ENCODE data around the gene SMIM32. TPM values are rescaled to one million over a fixed set of nuclear protein-coding genes. Genes with fewer than 3 reads are reported as not detected.

Gene SMIM32
- total and polyA plus RNA-seq, 9 donors = 0.13 TPM; not detected in 8

GRCh38 chr5:136186796-136187195, 6.2 kb downstream of the SMIM32 start:
- H3K9me3 ChIP-seq = no peaks in the 10 kb centered on the region
- 86 to 91% (median 90%) methylated on average over 2 of the region's 2 CpGs for WGBS, 3 donors
- no peak for DNase-seq
- H3K27ac ChIP-seq = no peak overlapping the region
- intact Hi-C loops (cut with DNase I) = no loop called here
- TF ChIP-seq POLR2A (IDR thresholded peaks at IDR 0.05) (no peak), EP300 (IDR thresholded peaks at IDR 0.05) (no peak)
- no peaks in the 10 kb centered on the region for H3K27me3 ChIP-seq
- no peaks in the 10 kb centered on the region for H3K4me1 ChIP-seq (ENCODE audit: insufficient read depth)
- no peak overlapping the region for H3K4me3 ChIP-seq
- no peaks in the 10 kb centered on the region for H3K36me3 ChIP-seq

DNA sequence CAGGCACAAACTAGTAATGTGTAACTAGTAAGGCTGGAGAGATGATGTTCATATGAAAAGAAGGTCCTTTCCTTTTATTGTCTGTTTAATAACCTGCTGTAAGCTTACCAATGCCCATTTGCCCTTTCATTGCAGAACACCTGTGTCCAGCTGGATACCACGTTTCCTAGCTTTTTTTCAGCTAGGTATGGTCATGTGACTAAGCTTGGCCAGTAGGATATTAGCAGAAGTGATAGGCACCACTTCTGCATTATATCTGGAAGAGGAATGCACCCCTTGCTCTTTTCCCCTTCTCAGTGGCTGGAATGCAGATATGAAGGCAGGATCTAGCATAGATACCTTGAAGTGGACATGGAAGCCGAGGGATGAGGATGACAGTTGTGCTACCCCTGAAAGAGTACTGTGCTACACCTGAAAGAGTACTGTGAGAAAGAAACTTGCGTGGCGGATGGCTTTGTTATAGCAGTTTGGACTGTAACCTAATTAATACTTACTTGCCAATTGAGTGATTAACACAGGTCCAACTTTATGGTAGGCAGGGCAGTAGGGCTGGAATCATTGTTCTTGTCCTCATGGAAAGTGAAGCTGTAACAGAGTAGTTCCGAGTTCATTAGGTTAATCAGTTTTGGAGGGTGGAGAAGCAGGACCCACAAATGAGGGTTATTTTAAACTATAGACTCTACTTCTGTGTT, 6.8 kb downstream of the SMIM32 start:
- 87 to 90% (median 90%) methylated on average over 5 of the region's 5 CpGs for WGBS, 3 donors
- TF ChIP-seq EP300 (IDR thresholded peaks at IDR 0.05) = no peak
- TF ChIP-seq, protein P1, sequence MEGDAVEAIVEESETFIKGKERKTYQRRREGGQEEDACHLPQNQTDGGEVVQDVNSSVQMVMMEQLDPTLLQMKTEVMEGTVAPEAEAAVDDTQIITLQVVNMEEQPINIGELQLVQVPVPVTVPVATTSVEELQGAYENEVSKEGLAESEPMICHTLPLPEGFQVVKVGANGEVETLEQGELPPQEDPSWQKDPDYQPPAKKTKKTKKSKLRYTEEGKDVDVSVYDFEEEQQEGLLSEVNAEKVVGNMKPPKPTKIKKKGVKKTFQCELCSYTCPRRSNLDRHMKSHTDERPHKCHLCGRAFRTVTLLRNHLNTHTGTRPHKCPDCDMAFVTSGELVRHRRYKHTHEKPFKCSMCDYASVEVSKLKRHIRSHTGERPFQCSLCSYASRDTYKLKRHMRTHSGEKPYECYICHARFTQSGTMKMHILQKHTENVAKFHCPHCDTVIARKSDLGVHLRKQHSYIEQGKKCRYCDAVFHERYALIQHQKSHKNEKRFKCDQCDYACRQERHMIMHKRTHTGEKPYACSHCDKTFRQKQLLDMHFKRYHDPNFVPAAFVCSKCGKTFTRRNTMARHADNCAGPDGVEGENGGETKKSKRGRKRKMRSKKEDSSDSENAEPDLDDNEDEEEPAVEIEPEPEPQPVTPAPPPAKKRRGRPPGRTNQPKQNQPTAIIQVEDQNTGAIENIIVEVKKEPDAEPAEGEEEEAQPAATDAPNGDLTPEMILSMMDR (IDR thresholded peaks at IDR 0.05) = no peak
- TF ChIP-seq POLR2A (IDR thresholded peaks at IDR 0.05) = no peak
- no peaks in the 10 kb centered on the region for H3K9me3 ChIP-seq
- no peaks in the 10 kb centered on the region for H3K36me3 ChIP-seq
- intact Hi-C loops (cut with DNase I) = no loop called here
- no peak for DNase-seq
- no peak overlapping the region for H3K27ac ChIP-seq
- H3K4me1 ChIP-seq (ENCODE audit: insufficient read depth) = no peaks in the 10 kb centered on the region
- H3K4me3 ChIP-seq = no peak overlapping the region
- H3K27me3 ChIP-seq = no peaks in the 10 kb centered on the region

DNA sequence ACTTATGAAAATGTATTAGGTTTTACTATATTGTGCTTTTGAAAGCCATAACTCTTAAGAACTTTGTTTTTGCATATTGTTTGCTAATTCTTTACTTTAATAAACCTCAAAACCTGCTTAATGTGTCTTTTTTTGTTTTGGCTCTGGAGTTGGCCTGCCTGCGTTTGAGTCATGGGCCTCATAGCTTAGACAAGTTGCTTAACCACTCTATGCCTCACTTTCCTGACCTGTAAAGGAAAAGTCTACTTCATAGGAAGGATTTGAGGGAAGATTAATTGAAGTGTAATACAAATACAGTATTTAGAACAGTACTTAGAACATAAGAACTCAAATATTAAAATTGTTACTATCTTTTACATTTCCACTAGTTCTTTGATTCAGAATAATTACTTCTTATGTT, 10.3 kb downstream of the SMIM32 start:
- 56 to 75% (median 63%) methylated on average over 1 of the region's 1 CpG for WGBS, 3 donors
- TF ChIP-seq EP300 (IDR thresholded peaks at IDR 0.05) = no peak
- TF ChIP-seq POLR2A (IDR thresholded peaks at IDR 0.05) = no peak
- TF ChIP-seq, protein P1 (IDR thresholded peaks at IDR 0.05) = no peak
- Histone ChIP-seq H3K4me3 (no peak overlapping the region), H3K9me3 (no peaks in the 10 kb centered on the region), H3K4me1 (ENCODE audit: insufficient read depth) (no peaks in the 10 kb centered on the region), H3K27ac (no peak overlapping the region), H3K36me3 (no peaks in the 10 kb centered on the region), H3K27me3 (no peaks in the 10 kb centered on the region)
- DNase-seq = no peak
- intact Hi-C loops (cut with DNase I) = no loop called here

- H3K36me3 ChIP-seq = no peaks in the 10 kb centered on the region
- whole genome bisulfite sequencing, 3 donors = 90 to 94% (median 93%) methylated on average over 2 of the region's 2 CpGs
These were observed 18.8 kb downstream of the SMIM32 start for GRCh38 chr5:136174021-136174659.

More at GRCh38 chr5:136174021-136174659, 18.8 kb downstream of the SMIM32 start:
- Histone ChIP-seq H3K4me1 (ENCODE audit: insufficient read depth) (no peaks in the 10 kb centered on the region), H3K27me3 (no peaks in the 10 kb centered on the region), H3K4me3 (no peak overlapping the region), H3K9me3 (no peaks in the 10 kb centered on the region), H3K27ac (no peak overlapping the region)
- TF ChIP-seq POLR2A (IDR thresholded peaks at IDR 0.05) (no peak), EP300 (IDR thresholded peaks at IDR 0.05) (no peak)
- TF ChIP-seq, protein P1 (IDR thresholded peaks at IDR 0.05) = peak in 2 of 3 donors; percentile 14 to 26
- intact Hi-C loops (cut with DNase I) = loop anchor here in 1 of 4 donors (10.0 kb wide), 1 partner anchor 89 kb away; no protein-coding TSS in a partner anchor
- no peak for DNase-seq
